Trophoblast cell (in vitro differentiated cells and primary cell): ENCODE results near the gene FOXP2.

Experiments
- DNase-seq, 2 donors: peaks; one replicate each; pipeline ENCODE4 v3.0.0-alpha.2; 2016
- H2AFZ ChIP-seq: 2 replicates; pipeline ENCODE4 v1.6.1; 2013; ENCODE audit warnings: low read length, moderate library complexity, mild to moderate bottlenecking; ENCODE audit not compliant: insufficient read depth, poor library complexity
- H2AK5ac ChIP-seq: 2 replicates; pipeline ENCODE4 v1.6.1; 2013; ENCODE audit warnings: mild to moderate bottlenecking, low read length
- H2BK120ac ChIP-seq: 2 replicates; pipeline ENCODE4 v1.6.1; 2013; ENCODE audit warnings: low read length, mild to moderate bottlenecking, moderate library complexity; ENCODE audit not compliant: insufficient read depth, poor library complexity
- H2BK12ac ChIP-seq: 2 replicates; pipeline ENCODE4 v1.6.1; 2013; ENCODE audit warnings: mild to moderate bottlenecking, low read length, moderate library complexity
- H2BK5ac ChIP-seq: 2 replicates; pipeline ENCODE4 v1.6.1; 2013; ENCODE audit warnings: low read length, low read depth, moderate library complexity, mild to moderate bottlenecking; ENCODE audit not compliant: poor library complexity
- H3K14ac ChIP-seq: 2 replicates; pipeline ENCODE4 v1.6.1; 2013; ENCODE audit warnings: mild to moderate bottlenecking, low read length
- H3K18ac ChIP-seq: 2 replicates; pipeline ENCODE4 v1.6.1; 2013; ENCODE audit warnings: mild to moderate bottlenecking, low read length
- H3K23ac ChIP-seq: 2 replicates; pipeline ENCODE4 v1.6.1; 2013; ENCODE audit warnings: low read length
- H3K27ac ChIP-seq: 2 replicates; pipeline ENCODE4 v1.5.1; 2013; ENCODE audit warnings: low read depth, mild to moderate bottlenecking, inconsistent platforms, low read length, moderate library complexity
- H3K27me3 ChIP-seq: 2 replicates; pipeline ENCODE4 v1.6.1; 2013; ENCODE audit warnings: inconsistent platforms, mild to moderate bottlenecking, low read length, moderate library complexity; ENCODE audit not compliant: insufficient read depth
- H3K36me3 ChIP-seq, 2 experiments: 1 replicate in 1 of 2; 2 replicates in 1 of 2; pipeline ENCODE4 v1.6.1; 2013; ENCODE audit warnings: low read length in 2 of 2, mild to moderate bottlenecking in 2 of 2, moderate library complexity in 1 of 2; ENCODE audit not compliant: insufficient read depth in 2 of 2, control insufficient read depth in 1 of 2
- H3K4ac ChIP-seq: 2 replicates; pipeline ENCODE4 v1.6.1; 2013; ENCODE audit warnings: low read depth, mild to moderate bottlenecking, low read length, moderate library complexity
- H3K4me1 ChIP-seq, 2 experiments: 1 replicate in 1 of 2; 2 replicates in 1 of 2; pipeline ENCODE4 v1.6.1; 2013; ENCODE audit warnings: low read length in 2 of 2, mild to moderate bottlenecking in 2 of 2, moderate library complexity in 1 of 2; ENCODE audit not compliant: insufficient read depth in 2 of 2, control insufficient read depth in 1 of 2
- H3K4me2 ChIP-seq: 2 replicates; pipeline ENCODE4 v1.6.1; 2013; ENCODE audit warnings: inconsistent platforms, mild to moderate bottlenecking, low read length, moderate library complexity
- H3K4me3 ChIP-seq: 2 replicates; pipeline ENCODE4 v1.5.1; 2013; ENCODE audit warnings: mild to moderate bottlenecking, low read depth, low read length, inconsistent platforms
- H3K79me1 ChIP-seq: one replicate; pipeline ENCODE4 v1.6.1; 2013; ENCODE audit warnings: low read length
- H3K79me2 ChIP-seq: 2 replicates; pipeline ENCODE4 v1.6.1; 2013; ENCODE audit warnings: low read length, mild to moderate bottlenecking; ENCODE audit not compliant: control insufficient read depth, insufficient read depth, poor library complexity
- H3K9ac ChIP-seq: 2 replicates; pipeline ENCODE4 v1.6.1; 2013; ENCODE audit warnings: mild to moderate bottlenecking, low read length
- H3K9me3 ChIP-seq: 2 replicates; pipeline ENCODE4 v1.6.1; 2013; ENCODE audit warnings: low read depth, mild to moderate bottlenecking, control low read depth, inconsistent platforms, low read length; ENCODE audit not compliant: insufficient read depth
- H4K12ac ChIP-seq: 2 replicates; pipeline ENCODE4 v1.6.1; 2013; ENCODE audit warnings: low read depth, mild to moderate bottlenecking, low read length, moderate library complexity
- H4K8ac ChIP-seq: 2 replicates; pipeline ENCODE4 v1.6.1; 2013; ENCODE audit warnings: low read depth, mild to moderate bottlenecking, low read length, moderate library complexity
- H4K91ac ChIP-seq: one replicate; pipeline ENCODE4 v1.6.1; 2013; ENCODE audit warnings: low read depth, mild to moderate bottlenecking, low read length, moderate library complexity
- WGBS: extraction: QIAGEN DNeasy Blood & Tissue Kit; methylation state at CpG from one replicate; pipeline ENCODE4 v1.1.7; 2013; ENCODE audit warnings: missing lambda C conversion rate; ENCODE audit not compliant: insufficient read length, insufficient coverage; ENCODE audit errors: extremely low coverage; 5-methylcytosine and 5-hydroxymethylcytosine counted together

FOXP2 gene

DNA sequence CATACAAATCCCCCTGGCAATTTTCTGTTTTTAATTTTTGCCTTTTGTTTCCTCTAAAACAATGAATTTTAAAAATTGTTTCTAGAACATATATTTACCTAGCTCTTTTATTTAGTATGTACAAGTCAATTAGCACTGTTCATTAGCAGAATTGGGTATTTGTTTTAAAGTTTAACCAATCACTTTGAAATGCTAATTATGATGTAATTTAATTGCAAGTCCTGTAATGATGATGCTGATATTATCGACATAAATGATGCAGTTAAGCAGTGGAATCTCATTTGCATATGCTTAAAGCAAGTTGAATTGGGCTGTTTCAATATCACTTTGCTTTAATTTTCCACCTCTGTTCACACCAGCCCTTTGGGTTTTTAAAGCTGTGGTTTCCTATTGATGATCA, 2.7 kb downstream of the FOXP2 start:
- H2BK12ac ChIP-seq: no peak overlapping the region
- no peaks in the 10 kb centered on the region for H3K36me3 ChIP-seq
- no peaks in the 10 kb centered on the region for H3K9me3 ChIP-seq
- no peaks in the 10 kb centered on the region for H3K79me2 ChIP-seq
- H3K18ac ChIP-seq: no peak overlapping the region
- H3K4me1 ChIP-seq: no peaks in the 10 kb centered on the region
- no peak overlapping the region for H4K91ac ChIP-seq
- no peak overlapping the region for H3K23ac ChIP-seq
- H3K4me3 ChIP-seq: no peak overlapping the region
- H2BK5ac ChIP-seq: no peak overlapping the region
- no peak overlapping the region for H4K8ac ChIP-seq
- H4K12ac ChIP-seq: no peak overlapping the region
- H3K9ac ChIP-seq: no peak overlapping the region
- no peak overlapping the region for H3K4me2 ChIP-seq
- H3K27ac ChIP-seq: no peak overlapping the region
- H2AK5ac ChIP-seq: no peak overlapping the region
- no peaks in the 10 kb centered on the region for H3K27me3 ChIP-seq
- no CpG with 5 or more reads among the region's 1 CpG for WGBS
- H3K14ac ChIP-seq: no peak overlapping the region
- no peak overlapping the region for H3K4ac ChIP-seq
- no peak overlapping the region for H2BK120ac ChIP-seq
- H3K79me1 ChIP-seq: no peaks in the 10 kb centered on the region
- no peak for DNase-seq
- H2AFZ ChIP-seq: no peak overlapping the region

- Histone ChIP-seq H3K79me1 (no peaks in the 10 kb centered on the region), H2AFZ (no peak overlapping the region), H4K12ac (no peak overlapping the region), H3K23ac (no peak overlapping the region), H3K27ac (no peak overlapping the region), H4K91ac (no peak overlapping the region), H4K8ac (no peak overlapping the region), H3K9ac (no peak overlapping the region), H3K18ac (no peak overlapping the region), H2BK5ac (no peak overlapping the region), H2BK12ac (no peak overlapping the region), H3K4me3 (no peak overlapping the region), H3K79me2 (no peaks in the 10 kb centered on the region), H3K36me3 (no peaks in the 10 kb centered on the region), H3K27me3 (no peaks in the 10 kb centered on the region), H3K4me1 (no peaks in the 10 kb centered on the region), H2BK120ac (no peak overlapping the region), H3K9me3 (no peaks in the 10 kb centered on the region), H3K14ac (no peak overlapping the region), H2AK5ac (no peak overlapping the region), H3K4ac (no peak overlapping the region), H3K4me2 (no peak overlapping the region)
- no CpG with 5 or more reads among the region's 4 CpGs for WGBS
- no peak for DNase-seq
Measured at GRCh38 chr7:114418117-114418516, 3.5 kb downstream of the FOXP2 start.

DNA sequence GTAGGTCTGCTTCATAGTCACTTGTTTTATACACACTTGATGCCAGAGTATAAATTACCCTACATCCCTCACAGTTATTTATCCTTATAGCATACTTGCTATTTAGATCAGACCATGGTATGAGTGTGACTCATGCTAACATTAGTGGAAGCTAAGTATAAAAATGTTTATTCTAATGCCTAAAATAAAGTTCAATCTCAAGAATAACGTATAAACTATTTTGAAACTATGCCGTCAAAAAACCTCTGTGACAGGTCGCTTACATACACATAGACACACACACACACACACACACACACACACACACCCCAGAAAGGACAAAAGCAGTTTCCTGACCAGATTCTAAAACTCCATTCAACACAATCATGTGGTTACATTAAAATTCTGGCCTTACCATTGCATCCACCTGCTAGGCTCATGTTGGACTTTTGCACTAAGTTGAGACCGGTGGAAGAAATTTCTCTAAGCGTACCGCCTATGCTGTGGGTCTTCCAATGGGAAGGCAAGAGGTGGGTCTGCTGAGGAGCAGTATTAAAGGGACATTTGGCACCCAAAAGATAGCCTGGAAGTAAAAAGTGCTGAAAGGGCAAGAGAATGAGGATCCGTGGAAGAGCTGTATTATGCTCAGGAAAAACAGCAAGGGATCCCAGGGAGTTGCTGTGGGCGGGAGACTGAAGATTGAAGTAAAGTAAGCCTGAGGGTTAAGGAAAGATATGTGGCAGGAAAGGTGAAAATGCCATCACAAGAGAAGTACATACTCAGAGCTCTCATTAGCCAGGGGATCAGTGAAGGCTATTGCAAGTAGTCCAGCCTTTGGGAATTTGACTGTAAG, 5.0 kb downstream of the FOXP2 start:
- no peaks in the 10 kb centered on the region for H3K79me1 ChIP-seq
- no peak overlapping the region for H4K12ac ChIP-seq
- no peaks in the 10 kb centered on the region for H3K36me3 ChIP-seq
- no peak overlapping the region for H4K91ac ChIP-seq
- H2AFZ ChIP-seq: no peak overlapping the region
- no peaks in the 10 kb centered on the region for H3K79me2 ChIP-seq
- H2BK120ac ChIP-seq: no peak overlapping the region
- H3K18ac ChIP-seq: no peak overlapping the region
- H3K9ac ChIP-seq: no peak overlapping the region
- no peak overlapping the region for H3K23ac ChIP-seq
- no peaks in the 10 kb centered on the region for H3K27me3 ChIP-seq
- H3K4ac ChIP-seq: no peak overlapping the region
- H2AK5ac ChIP-seq: no peak overlapping the region
- no peak overlapping the region for H3K27ac ChIP-seq
- no peaks in the 10 kb centered on the region for H3K9me3 ChIP-seq
- H2BK5ac ChIP-seq: no peak overlapping the region
- H3K4me1 ChIP-seq: no peaks in the 10 kb centered on the region
- no peak overlapping the region for H4K8ac ChIP-seq
- DNase-seq: no peak
- no peak overlapping the region for H2BK12ac ChIP-seq
- no peak overlapping the region for H3K14ac ChIP-seq
- WGBS: no CpG with 5 or more reads among the region's 8 CpGs
- no peak overlapping the region for H3K4me3 ChIP-seq
- H3K4me2 ChIP-seq: no peak overlapping the region

DNA sequence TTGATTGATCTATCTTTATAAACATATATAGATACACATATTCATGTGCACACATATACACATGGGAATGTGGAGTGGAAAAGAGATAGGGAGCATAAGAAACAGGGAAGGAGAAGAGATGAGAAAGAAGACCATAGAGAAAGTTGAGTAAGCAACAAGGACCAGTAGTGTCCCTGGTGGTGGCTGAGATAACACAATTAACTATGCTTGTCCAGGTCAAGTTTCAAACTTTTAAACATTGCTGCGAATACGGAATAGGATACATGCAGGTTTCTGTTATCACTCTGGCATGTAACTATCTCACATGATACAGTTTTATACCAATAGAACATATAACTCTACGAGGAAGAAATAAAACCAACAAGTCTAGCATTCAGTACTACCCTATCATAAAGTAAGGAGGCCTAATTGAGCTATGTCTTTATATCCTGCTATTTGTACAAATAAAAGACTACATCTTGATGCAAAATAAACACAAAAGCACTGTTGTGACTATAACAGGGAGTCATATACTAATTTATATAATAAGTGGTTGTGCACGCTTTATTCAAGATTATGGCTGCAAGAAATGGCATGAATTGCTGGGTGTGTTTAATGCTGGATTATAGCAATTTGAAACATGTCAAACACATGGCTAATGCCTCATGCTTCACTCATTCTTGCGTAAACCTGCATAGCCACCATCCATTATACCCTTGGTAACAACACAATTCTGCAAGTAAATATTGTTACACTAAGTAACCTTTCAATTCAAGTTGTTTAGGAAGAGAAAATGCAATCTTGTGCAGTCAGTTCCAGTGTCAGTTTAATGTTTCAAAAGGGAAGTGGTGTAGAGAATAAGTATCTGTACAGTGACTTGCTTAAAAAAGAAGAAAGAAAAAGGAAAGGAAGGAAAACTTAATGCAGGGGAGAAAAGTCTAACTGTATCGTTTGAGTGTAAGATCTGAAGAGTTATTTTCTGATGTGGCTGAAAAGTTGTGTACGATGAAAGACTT, 8.2 kb downstream of the FOXP2 start:
- Histone ChIP-seq H3K27ac (no peak overlapping the region), H2BK120ac (no peak overlapping the region), H3K23ac (no peak overlapping the region), H2BK12ac (no peak overlapping the region), H3K14ac (no peak overlapping the region), H3K27me3 (no peaks in the 10 kb centered on the region), H2AK5ac (no peak overlapping the region), H3K4me2 (no peak overlapping the region), H3K18ac (no peak overlapping the region), H4K8ac (no peak overlapping the region), H3K9me3 (no peaks in the 10 kb centered on the region), H3K4me1 (no peaks in the 10 kb centered on the region), H4K91ac (no peak overlapping the region), H3K4ac (no peak overlapping the region), H3K79me1 (no peaks in the 10 kb centered on the region), H3K4me3 (no peak overlapping the region), H2BK5ac (no peak overlapping the region), H3K9ac (no peak overlapping the region), H2AFZ (no peak overlapping the region), H4K12ac (no peak overlapping the region), H3K36me3 (no peaks in the 10 kb centered on the region), H3K79me2 (no peaks in the 10 kb centered on the region)
- WGBS: no CpG with 5 or more reads among the region's 7 CpGs
- DNase-seq: peak; percentile 30 to 81
